Endothelial cell (in vitro differentiated cells): ENCODE results near the gene SFTPD. TPM values are rescaled to one million over a fixed set of nuclear protein-coding genes. Genes with fewer than 3 reads are reported as not detected.
A peak's percentile ranks its signal among the peaks of the same experiment; 100 is the strongest.

Experiments
- DNase-seq: peaks from one replicate; pipeline ENCODE4 v3.0.0; 2021; ENCODE audit warnings: low spot score
- H3K27ac Mint-ChIP-seq: one replicate; pipeline ENCODE4 v1.8.0; 2021; ENCODE audit warnings: mixed read lengths, inconsistent platforms; ENCODE audit not compliant: unreplicated experiment
- H3K27me3 Mint-ChIP-seq: one replicate; pipeline ENCODE4 v1.8.0; 2021; ENCODE audit warnings: mild to moderate bottlenecking, moderate library complexity, mixed read lengths, inconsistent platforms; ENCODE audit not compliant: unreplicated experiment
- H3K36me3 Mint-ChIP-seq: one replicate; pipeline ENCODE4 v1.8.0; 2021; ENCODE audit warnings: mild to moderate bottlenecking, low read depth, mixed read lengths, inconsistent platforms; ENCODE audit not compliant: unreplicated experiment
- H3K4me1 Mint-ChIP-seq: one replicate; pipeline ENCODE4 v1.8.0; 2021; ENCODE audit warnings: mild to moderate bottlenecking, mixed read lengths, inconsistent platforms; ENCODE audit not compliant: unreplicated experiment
- H3K4me3 Mint-ChIP-seq: one replicate; pipeline ENCODE4 v1.8.0; 2021; ENCODE audit warnings: mild to moderate bottlenecking, mixed read lengths, inconsistent platforms; ENCODE audit not compliant: unreplicated experiment
- H3K9me3 Mint-ChIP-seq: one replicate; pipeline ENCODE4 v1.8.0; 2021; ENCODE audit warnings: mixed read lengths, inconsistent platforms; ENCODE audit not compliant: unreplicated experiment
- CTCF ChIP-seq: fragments of 200-600 bp; sonication (generic); IDR thresholded peaks from one replicate; pipeline ENCODE4 v1.5.0; 2021; ENCODE audit warnings: antibody characterized with exemption; ENCODE audit not compliant: unreplicated experiment
- total RNA-seq: library from RNA; stranded (reverse); fragmentation: NEBNext Ultra II Directional; extraction: Animal tissue kit (Norgen Biotek cat#: 25700); gene quantifications from one replicate; pipeline ENCODE4 v1.2.1, GENCODE V29; 2021; ENCODE audit not compliant: unreplicated experiment

SFTPD gene
- total RNA-seq, 1 donor from 2014 or later = 0.31 TPM

GRCh38 chr10:79936625-79937615 is 12.0 kb downstream of the SFTPD start:
- no peaks in the 10 kb centered on the region for H3K9me3 Mint-ChIP-seq
- peak overlapping the region; percentile 27 for H3K27ac Mint-ChIP-seq
- peaks cover 25% of the 10 kb centered on the region for H3K36me3 Mint-ChIP-seq
- H3K27me3 Mint-ChIP-seq = peaks cover 13% of the 10 kb centered on the region
- TF ChIP-seq CTCF = no peak
- H3K4me3 Mint-ChIP-seq = peak overlapping the region; percentile 81
- DNase-seq = peak; percentile 1
- H3K4me1 Mint-ChIP-seq = peaks cover 19% of the 10 kb centered on the region

- H3K27ac Mint-ChIP-seq = no peak overlapping the region
- DNase-seq = no peak
- no peak overlapping the region for H3K4me3 Mint-ChIP-seq
- peaks cover 19% of the 10 kb centered on the region for H3K36me3 Mint-ChIP-seq
- peaks cover 13% of the 10 kb centered on the region for H3K27me3 Mint-ChIP-seq
- peaks cover 13% of the 10 kb centered on the region for H3K4me1 Mint-ChIP-seq
- H3K9me3 Mint-ChIP-seq = no peaks in the 10 kb centered on the region
- no peak for TF ChIP-seq CTCF
Measured at GRCh38 chr10:79933961-79934360, 14.9 kb downstream of the SFTPD start.

GRCh38 chr10:79932841-79933379 is 16.0 kb downstream of the SFTPD start:
- H3K9me3 Mint-ChIP-seq = no peaks in the 10 kb centered on the region
- no peak for TF ChIP-seq CTCF
- H3K4me3 Mint-ChIP-seq = no peak overlapping the region
- H3K27ac Mint-ChIP-seq = no peak overlapping the region
- DNase-seq = no peak
- peaks cover 4% of the 10 kb centered on the region for H3K4me1 Mint-ChIP-seq
- peaks cover 13% of the 10 kb centered on the region for H3K36me3 Mint-ChIP-seq
- peaks cover 13% of the 10 kb centered on the region for H3K27me3 Mint-ChIP-seq

- Mint-ChIP-seq H3K27me3 (peaks cover 11% of the 10 kb centered on the region), H3K36me3 (peaks cover 13% of the 10 kb centered on the region), H3K9me3 (no peaks in the 10 kb centered on the region), H3K27ac (no peak overlapping the region), H3K4me1 (peaks cover 3% of the 10 kb centered on the region), H3K4me3 (no peak overlapping the region)
- no peak for TF ChIP-seq CTCF
- no peak for DNase-seq
Measured at GRCh38 chr10:79932307-79932706, 16.6 kb downstream of the SFTPD start.

GRCh38 chr10:79930751-79931150 is 18.2 kb downstream of the SFTPD start:
- H3K36me3 Mint-ChIP-seq = peaks cover 13% of the 10 kb centered on the region
- no peaks in the 10 kb centered on the region for H3K4me1 Mint-ChIP-seq
- H3K9me3 Mint-ChIP-seq = no peaks in the 10 kb centered on the region
- H3K27ac Mint-ChIP-seq = no peak overlapping the region
- H3K4me3 Mint-ChIP-seq = no peak overlapping the region
- peaks cover 6% of the 10 kb centered on the region for H3K27me3 Mint-ChIP-seq
- no peak for DNase-seq
- no peak for TF ChIP-seq CTCF
